HepG2 (cell line): ENCODE measurements around the gene LIFR. TPM values are rescaled to one million over a fixed set of nuclear protein-coding genes. Genes with fewer than 3 reads are reported as not detected.

Source experiments
- ATAC-seq: fragments of 200-7000 bp; cut with Tn5 transposase; 3 replicates; pipeline ENCODE4 v1.9.1; 2020; ENCODE audit warnings: mild to moderate bottlenecking, moderate library complexity
- BruUV-seq: library from RNA; stranded (reverse); fragments of 400-500 nt; replicated peaks from 2 replicates; lab custom pipeline; 2021; lab: Mats Ljungman, UMichigan
- CTCF ChIA-PET: fragments of 300-600 bp; formaldehyde crosslinking; extraction: SDS; loops from one replicate; lab custom pipeline; 2021; ENCODE audit warnings: low total read pairs, inconsistent platforms, low intra/inter-chr PET ratio; lab: Yijun Ruan, JAX
- POLR2A ChIA-PET: fragments of 350-600 bp; sonication (Branson Sonifier 250); formaldehyde crosslinking; loops from one replicate; lab custom pipeline; 2020; ENCODE audit warnings: antibody characterized with exemption, inconsistent platforms; lab: Yijun Ruan, JAX
- DNase-seq: peaks from one replicate; pipeline ENCODE4 v3.0.0-alpha.2; 2015; ENCODE audit warnings: low spot score
- FAIRE-seq: peaks from 3 replicates; lab custom pipeline; 2011; peaks lifted over from hg19 to GRCh38; lab: Jason Lieb, UNC
- H2AFZ ChIP-seq: one replicate; pipeline ENCODE4 v1.6.1; 2011; ENCODE audit warnings: low read length, inconsistent platforms
- H3K27ac ChIP-seq: fragments of 300-600 bp; 3 replicates; pipeline ENCODE4 v1.8.0; 2011; ENCODE audit warnings: mixed run types, mild to moderate bottlenecking, mixed read lengths, low read length, inconsistent platforms; ENCODE audit not compliant: insufficient read depth; ENCODE audit errors: extremely low read length
- H3K27me3 ChIP-seq, 2 experiments: fragments of 200-600 bp in 1 of 2; 2 replicates in 1 of 2; 3 replicates in 1 of 2; pipeline versions ENCODE4 v1.6.0 to v1.8.0; 2011; ENCODE audit warnings: low read length in 2 of 2, mild to moderate bottlenecking in 2 of 2, moderate library complexity in 2 of 2, inconsistent platforms in 1 of 2; ENCODE audit not compliant: insufficient read depth in 2 of 2, control insufficient read depth in 1 of 2
- H3K36me3 ChIP-seq, 2 experiments: fragments of 200-600 bp in 1 of 2; replicated peaks in 1 of 2; 2 replicates in 1 of 2; 3 replicates in 1 of 2; pipeline versions ENCODE4 v1.5.1 to v1.8.0; 2011; ENCODE audit warnings: low read length in 2 of 2, inconsistent platforms in 1 of 2; ENCODE audit not compliant: insufficient read depth in 2 of 2, control insufficient read depth in 1 of 2
- H3K4me1 ChIP-seq: 2 replicates; pipeline ENCODE4 v1.5.1; 2012; ENCODE audit warnings: low read length, inconsistent platforms; ENCODE audit not compliant: insufficient read depth
- H3K4me2 ChIP-seq: 2 replicates; pipeline ENCODE4 v1.6.0; 2011; ENCODE audit warnings: low read depth, low read length, inconsistent platforms
- H3K4me3 ChIP-seq, 3 experiments: fragments of 200-600 bp in 1 of 3; sonication (generic), shearing (Covaris generic) in 1 of 3; replicated peaks in 1 of 3; 2 replicates each; pipeline ENCODE4 v1.5.1; 2011 to 2016; ENCODE audit warnings: low read length in 3 of 3, inconsistent platforms in 2 of 3, low read depth in 2 of 3, mild to moderate bottlenecking in 2 of 3, control low read depth in 1 of 3, mixed read lengths in 1 of 3; ENCODE audit not compliant: insufficient read depth in 1 of 3
- H3K79me2 ChIP-seq: one replicate; pipeline ENCODE4 v1.6.1; 2011; ENCODE audit warnings: low read length, inconsistent platforms; ENCODE audit not compliant: insufficient read depth
- H3K9ac ChIP-seq: 2 replicates; pipeline ENCODE4 v1.6.0; 2011; ENCODE audit warnings: mild to moderate bottlenecking, low read depth, low read length, inconsistent platforms; ENCODE audit not compliant: insufficient read depth
- H3K9me3 ChIP-seq: 2 replicates; pipeline ENCODE4 v1.5.1; 2012; ENCODE audit warnings: mild to moderate bottlenecking, low read length
- H4K20me1 ChIP-seq: 2 replicates; pipeline ENCODE4 v1.6.0; 2011; ENCODE audit warnings: inconsistent platforms, mild to moderate bottlenecking, low read length, moderate library complexity; ENCODE audit not compliant: insufficient read depth
- BCL6 ChIP-seq: IDR thresholded peaks from 2 replicates; pipeline ENCODE4 v1.6.1; 2016; ENCODE audit warnings: missing genetic modification reagents, missing compliant biosample characterization
- CTCF ChIP-seq: sonication (generic); formaldehyde crosslinking; IDR thresholded peaks from 2 replicates; pipeline ENCODE4 v1.5.0; 2020; ENCODE audit warnings: mild to moderate bottlenecking, missing genetic modification reagents, moderate library complexity
- MAFG ChIP-seq: sonication (generic); formaldehyde crosslinking; IDR thresholded peaks from 2 replicates; pipeline ENCODE4 v1.5.1; 2020; ENCODE audit warnings: mild to moderate bottlenecking, missing genetic modification reagents
- PTBP1 ChIP-seq: fragments of 200-400 bp; formaldehyde crosslinking; IDR thresholded peaks from 2 replicates; pipeline ENCODE4 v1.6.1; 2018; ENCODE audit warnings: low read length, low read depth; ENCODE audit not compliant: poor library complexity, severe bottlenecking
- RAD21 ChIP-seq: fragments of 450-650 bp; formaldehyde crosslinking; IDR thresholded peaks from 2 replicates; pipeline ENCODE4 v1.5.0; 2020; ENCODE audit warnings: mild to moderate bottlenecking
- RBAK ChIP-seq: sonication (generic); formaldehyde crosslinking; IDR thresholded peaks from 2 replicates; pipeline ENCODE4 v1.5.1; 2020; ENCODE audit warnings: mild to moderate bottlenecking, missing genetic modification reagents
- SMC3 ChIP-seq: IDR thresholded peaks from 2 replicates; pipeline ENCODE4 v1.6.1; 2011; ENCODE audit warnings: low read length, improper control_type of control experiment
- STAG1 ChIP-seq: sonication (generic); formaldehyde crosslinking; IDR thresholded peaks from 2 replicates; pipeline ENCODE4 v1.4.0; 2020; ENCODE audit warnings: missing genetic modification reagents
- TBX3 ChIP-seq: fragments of 450-650 bp; IDR thresholded peaks from 2 replicates; pipeline ENCODE4 v1.6.1; 2017; ENCODE audit warnings: antibody characterized with exemption, mild to moderate bottlenecking, inconsistent platforms, borderline replicate concordance
- YEATS2 ChIP-seq: sonication (generic); formaldehyde crosslinking; IDR thresholded peaks from 2 replicates; pipeline ENCODE4 v1.4.0; 2020; ENCODE audit warnings: missing genetic modification reagents, borderline replicate concordance
- ZFP82 ChIP-seq: sonication (generic); formaldehyde crosslinking; IDR thresholded peaks from 2 replicates; pipeline ENCODE4 v1.5.1; 2020; ENCODE audit warnings: mild to moderate bottlenecking, missing genetic modification reagents, borderline replicate concordance
- ZNF367 ChIP-seq: sonication (generic); formaldehyde crosslinking; IDR thresholded peaks from 2 replicates; pipeline ENCODE4 v1.4.0; 2020; ENCODE audit warnings: missing genetic modification reagents, borderline replicate concordance
- ZNF629 ChIP-seq: sonication (generic); formaldehyde crosslinking; conservative IDR thresholded peaks from 2 replicates; pipeline ENCODE4 v1.5.0; 2020; ENCODE audit warnings: missing genetic modification reagents
- WGBS: methylation state at CpG from one replicate; pipeline ENCODE4 v1.1.6; 2017; ENCODE audit warnings: low lambda C conversion rate; 5-methylcytosine and 5-hydroxymethylcytosine counted together
- in situ Hi-C: cut with HindIII; loops from 2 replicates; pipeline ENCODE4 v1.10.0; 2017; ENCODE audit warnings: low pct_unique_long_range_greater_than_20kb; ENCODE audit not compliant: extremely low pct_ligation_motif_present
- intact Hi-C: fragments of 100-400 bp; cut with micrococcal nuclease; formaldehyde crosslinking; loops from one replicate; pipeline ENCODE4 v1.10.0; 2022; ENCODE audit not compliant: unreplicated experiment
- polyA plus RNA-seq, 8 experiments: library from polyadenylated mRNA; depleted of rRNA in 3 of 8; stranded (reverse) in 7 of 8; unstranded in 1 of 8; fragments of >200 nt; fragmentation: Illumina TruSeq in 4 of 8; extraction: Trizol in 4 of 8; gene quantifications; 2 replicates each; pipeline versions ENCODE4 v1.2.1 to v1.2.3, GENCODE V29; 2011 to 2016; ENCODE audit warnings: low read depth in 4 of 8, missing spikeins in 1 of 8, mixed read lengths in 1 of 8; ENCODE audit not compliant: insufficient read depth in 1 of 8
- total RNA-seq, 5 experiments: library from RNA; depleted of rRNA; stranded (reverse); fragments of >200 nt; fragmentation: Illumina TruSeq; extraction: Trizol; gene quantifications; 2 replicates each; pipeline ENCODE4 v1.2.3, GENCODE V29; 2016; ENCODE audit warnings: low read depth in 1 of 5

The LIFR gene
- total and polyA plus RNA-seq, 2 of the 13 experiments (the other 11 are each of a cell fraction or from before 2014, with no cell fraction given): 6.3 to 25.2 TPM

DNA sequence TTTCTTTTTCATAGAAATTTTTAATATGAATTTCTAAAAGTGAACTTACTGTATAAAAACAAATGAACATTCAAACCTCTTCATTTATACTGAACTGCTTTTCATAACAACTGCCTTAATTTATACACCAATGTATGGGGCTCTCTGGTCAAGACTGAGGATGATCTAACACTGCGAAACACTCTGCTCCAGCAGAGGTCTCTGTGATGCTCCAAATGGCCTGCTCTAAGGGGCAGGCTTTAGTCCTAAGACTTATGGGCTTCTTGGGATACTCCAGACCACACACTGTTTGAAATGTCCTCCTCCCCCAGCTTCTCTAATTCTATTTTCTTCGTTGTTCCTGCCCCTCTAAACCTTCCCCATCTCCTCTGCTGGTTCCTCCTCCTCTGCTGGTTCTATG, 58.5 kb downstream of the LIFR start:
- BruUV-seq: no TSS peak
- TF ChIP-seq ZFP82 (CRISPR knock-in tag) (no peak), BCL6 (CRISPR knock-in tag) (no peak), RBAK (CRISPR knock-in tag) (no peak), RAD21 (0 out of 2 replicates have a peak, but pooled peaks have one; percentile 30), ZNF629 (peak; percentile 43; the same call in 1 of the 2 replicates), CTCF (CRISPR knock-in tag) (peak; percentile 59), STAG1 (CRISPR knock-in tag) (peak; percentile 67), MAFG (CRISPR knock-in tag) (0 out of 2 replicates have a peak, but pooled peaks have one; percentile 15), ZNF367 (no peak), PTBP1 (no peak), TBX3 (no peak), YEATS2 (CRISPR knock-in tag) (no peak), SMC3 (peak; percentile 40; the same call in 1 of the 2 replicates)
- Histone ChIP-seq H3K36me3 (peaks cover 6 to 22% of the 10 kb centered on the region in 2 experiments), H3K79me2 (no peaks in the 10 kb centered on the region), H3K9me3 (no peaks in the 10 kb centered on the region), H3K27ac (no peak overlapping the region), H2AFZ (no peak overlapping the region), H3K4me2 (no peak overlapping the region), H3K4me3 (no peak overlapping the region), H4K20me1 (no peaks in the 10 kb centered on the region), H3K27me3 (no peaks in the 10 kb centered on the region), H3K9ac (no peak overlapping the region), H3K4me1 (no peaks in the 10 kb centered on the region)
- in situ Hi-C loops (no loop called here), intact Hi-C loops (loop anchor here (5.0 kb wide), 1 partner anchor 54 kb away; no protein-coding TSS in a partner anchor)
- no peak for FAIRE-seq
- ATAC-seq: peak; percentile 85
- WGBS: 89% methylated on average over 2 of the region's 2 CpGs
- ChIA-PET CTCF (interaction anchor here (1.6 kb wide), 1 partner anchor 52 kb away, joined by 3 read pairs; no protein-coding TSS in a partner anchor), POLR2A (no interaction called here)
- DNase-seq: peak; percentile 27
